ENCODE results near the gene LCE3E.
"Not testable (repeated sequence)": the region's sequence is repeated elsewhere in the genome, so short reads cannot be mapped to it uniquely, and the experiment has no call there.

The LCE3E gene, protein sequence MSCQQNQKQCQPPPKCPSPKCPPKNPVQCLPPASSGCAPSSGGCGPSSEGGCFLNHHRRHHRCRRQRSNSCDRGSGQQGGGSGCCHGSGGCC

DNA sequence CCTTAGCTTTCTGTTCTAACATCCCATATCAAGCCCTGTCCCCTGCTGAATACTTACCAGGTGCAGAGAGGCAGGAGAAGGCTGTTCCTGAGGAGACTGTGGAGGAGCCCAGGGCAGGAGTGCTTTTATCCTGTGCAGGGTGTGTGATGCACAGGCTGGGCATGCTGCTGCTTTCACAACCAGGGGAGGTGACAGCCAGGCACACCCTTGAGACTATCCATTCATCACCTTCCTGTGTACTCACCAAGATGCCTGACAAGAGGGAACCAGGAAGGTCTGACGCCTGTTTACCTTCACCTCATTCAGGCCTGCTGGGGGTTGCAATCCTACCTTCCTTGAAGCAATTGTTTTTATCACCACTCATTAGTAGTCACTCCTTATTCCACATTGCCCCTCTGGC lies at the start of gene LCE3E:
LCE3E (minus strand) TSS at position 100 of the 400 bp plus-strand sequence. CDS start 572 bp downstream, outside the sequence.
- DNase-seq (ENCODE audit: low read depth): no peak

DNA sequence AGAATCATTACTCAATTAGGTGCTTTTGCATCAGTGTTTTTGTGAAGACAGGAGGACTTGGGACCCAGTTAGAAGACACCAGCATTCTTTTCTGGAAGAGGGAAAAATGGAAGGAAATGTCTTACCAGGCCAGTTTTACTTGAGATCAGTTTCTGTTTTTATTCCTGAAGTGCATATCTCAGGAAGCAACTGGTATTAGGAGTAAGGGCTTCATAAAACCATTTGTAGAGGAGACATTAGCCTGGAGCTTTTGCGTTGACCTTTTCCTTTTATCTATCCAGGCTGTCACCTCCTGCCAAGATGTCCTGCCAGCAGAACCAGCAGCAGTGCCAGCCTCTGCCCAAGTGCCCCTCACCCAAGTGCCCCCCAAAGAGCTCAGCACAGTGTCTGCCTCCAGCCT lies 46.9 kb upstream of the LCE3E start, which contains the start of gene LCE3B:
LCE3B (plus strand) TSS at position 301 of the 400 bp plus-strand sequence; CDS start at position 301, 0 bp downstream.
- DNase-seq (ENCODE audit: low read depth): no peak

GRCh38 chr1:152599934-152600333 lies 33.4 kb upstream of the LCE3E start, which contains the start of gene LCE3C:
TSS of gene LCE3C (plus strand) at chr1:152600234. CDS start at chr1:152600732, 498 bp downstream.
- no peak for DNase-seq (ENCODE audit: low read depth)

DNA sequence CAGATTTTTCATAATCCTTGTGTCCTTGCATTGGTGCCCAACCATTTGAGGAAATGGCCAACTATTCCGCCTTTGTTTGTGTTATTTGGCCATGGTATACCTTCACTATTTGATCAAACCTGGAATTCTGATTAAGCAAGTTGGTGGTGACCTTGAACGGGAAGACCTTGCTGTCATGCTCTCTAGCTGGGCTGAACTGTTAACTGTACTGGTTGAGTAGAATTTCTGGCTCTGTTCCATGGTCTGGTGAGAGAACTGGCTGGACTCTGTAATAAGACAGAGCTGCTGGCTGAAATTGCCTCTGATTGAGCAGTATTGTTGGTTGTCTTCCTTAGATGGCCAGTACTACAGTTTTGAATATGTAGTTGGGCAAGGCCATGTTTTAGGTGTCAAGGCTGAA lies 30.4 kb upstream of the LCE3E start:
- no peak for DNase-seq (ENCODE audit: low read depth)

- DNase-seq (ENCODE audit: low read depth): no peak
These were observed 19.0 kb upstream of the LCE3E start for GRCh38 chr1:152585586-152585985.

- DNase-seq (ENCODE audit: low read depth): no peak
These were observed 16.1 kb upstream of the LCE3E start for GRCh38 chr1:152582647-152583046.

DNA sequence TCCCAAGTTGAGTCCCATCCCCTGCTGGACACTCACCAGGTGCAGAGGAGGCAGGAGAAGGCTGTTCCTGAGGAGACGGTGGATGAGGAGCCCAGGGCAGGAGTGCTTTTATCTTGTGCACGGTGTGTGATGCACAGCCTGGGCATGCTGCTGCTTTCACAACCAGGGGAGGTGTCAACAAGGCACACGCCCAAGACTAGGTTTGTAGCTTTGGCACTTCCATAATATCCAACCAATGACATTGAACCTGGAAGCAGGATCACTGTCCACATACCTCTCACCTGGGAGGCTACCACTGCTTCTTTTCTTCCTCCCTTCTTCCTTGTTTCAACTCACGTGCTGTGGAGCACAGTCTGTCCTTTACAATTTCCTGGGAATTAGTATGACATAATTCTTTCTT lies 13.9 kb upstream of the LCE3E start, which contains the start of gene LCE3D:
LCE3D (minus strand) TSS at position 84 of the 400 bp plus-strand sequence. CDS start 580 bp downstream, outside the sequence.
- no peak for DNase-seq (ENCODE audit: low read depth)

DNA sequence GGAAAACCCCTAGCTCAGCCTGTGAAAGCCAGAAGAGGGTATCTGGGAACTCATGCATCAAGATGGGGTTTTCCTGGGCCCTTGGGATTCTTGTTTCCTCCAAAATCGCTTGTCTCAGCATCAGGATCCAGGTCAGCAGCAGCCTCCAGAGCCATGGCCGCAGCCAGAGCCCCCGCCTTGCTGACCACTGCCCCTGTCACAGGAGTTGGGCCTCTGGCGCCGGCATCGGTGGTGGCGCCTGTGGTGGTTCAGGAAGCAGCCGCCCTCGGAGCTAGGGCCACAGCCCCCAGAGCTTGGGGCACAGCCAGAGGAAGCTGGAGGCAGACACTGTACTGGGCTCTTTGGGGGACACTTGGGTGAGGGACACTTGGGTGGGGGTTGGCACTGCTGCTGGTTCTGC lies 12.9 kb upstream of the LCE3E start:
- not testable (repeated sequence) for DNase-seq (ENCODE audit: low read depth)

DNA sequence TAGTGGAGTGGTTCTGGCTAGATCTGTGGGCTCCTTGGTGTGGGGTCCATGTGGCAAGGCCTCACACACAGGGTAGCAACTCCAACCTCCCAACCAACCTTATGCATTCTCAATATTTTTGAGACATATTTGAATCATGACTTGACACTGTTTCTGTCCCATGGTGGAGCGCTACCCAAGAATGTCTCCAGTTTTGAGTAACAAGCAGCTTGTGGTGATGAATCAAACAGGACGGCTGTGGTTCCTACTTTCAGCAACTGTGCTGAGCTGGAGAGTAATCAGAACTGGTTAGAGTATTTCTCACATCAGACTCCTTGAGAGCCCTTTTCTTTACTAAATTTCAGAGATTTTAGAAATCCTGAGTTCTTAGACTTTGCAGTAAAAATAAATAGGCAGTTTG lies 10.6 kb upstream of the LCE3E start:
- DNase-seq (ENCODE audit: low read depth): no peak

- DNase-seq (ENCODE audit: low read depth): no peak
These were observed 905 bp downstream of the LCE3E start for GRCh38 chr1:152565535-152566215.

GRCh38 chr1:152565115-152565514 lies 1.5 kb downstream of the LCE3E start:
- no peak for DNase-seq (ENCODE audit: low read depth)

DNA sequence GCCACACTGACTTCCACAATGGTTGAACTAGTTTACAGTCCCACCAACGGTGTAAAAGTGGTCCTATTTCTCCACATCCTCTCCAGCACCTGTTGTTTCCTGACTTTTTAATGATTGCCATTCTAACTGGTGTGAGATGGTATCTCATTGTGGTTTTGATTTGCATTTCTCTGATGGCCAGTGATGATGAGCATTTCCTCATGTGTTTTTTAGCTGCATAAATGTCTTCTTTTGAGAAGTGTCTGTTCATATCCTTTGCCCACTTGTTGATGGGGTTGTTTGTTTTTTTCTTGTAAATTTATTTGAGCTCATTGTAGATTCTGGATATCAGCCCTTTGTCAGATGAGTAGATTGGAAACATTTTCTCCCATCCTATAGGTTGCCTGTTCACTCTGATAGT lies 18.2 kb downstream of the LCE3E start:
- DNase-seq (ENCODE audit: low read depth): not testable (repeated sequence)

DNA sequence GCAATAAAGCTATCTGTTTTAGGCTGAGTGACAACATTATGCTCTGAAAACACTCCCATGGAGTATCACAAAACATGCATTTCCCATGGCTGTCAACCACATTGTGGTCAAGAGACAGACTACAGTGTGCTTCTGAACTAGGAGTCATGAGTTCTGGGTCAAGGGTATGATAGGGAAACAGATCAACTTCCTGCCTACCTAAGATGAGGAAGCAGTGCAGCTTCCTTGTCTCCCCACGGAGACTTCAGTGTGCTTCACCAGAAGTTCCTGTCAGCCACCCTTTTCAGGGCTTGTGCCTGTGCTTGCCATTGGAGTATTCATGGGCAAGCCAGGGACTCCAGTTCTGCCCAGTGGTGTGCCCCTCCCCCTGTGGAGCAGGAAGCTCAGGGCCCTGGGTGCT lies 19.9 kb downstream of the LCE3E start:
- no peak for DNase-seq (ENCODE audit: low read depth)

GRCh38 chr1:152543820-152544219 lies 22.8 kb downstream of the LCE3E start:
- no peak for DNase-seq (ENCODE audit: low read depth)

- DNase-seq (ENCODE audit: low read depth): no peak
These were observed 26.7 kb downstream of the LCE3E start for GRCh38 chr1:152539901-152540300.

DNA sequence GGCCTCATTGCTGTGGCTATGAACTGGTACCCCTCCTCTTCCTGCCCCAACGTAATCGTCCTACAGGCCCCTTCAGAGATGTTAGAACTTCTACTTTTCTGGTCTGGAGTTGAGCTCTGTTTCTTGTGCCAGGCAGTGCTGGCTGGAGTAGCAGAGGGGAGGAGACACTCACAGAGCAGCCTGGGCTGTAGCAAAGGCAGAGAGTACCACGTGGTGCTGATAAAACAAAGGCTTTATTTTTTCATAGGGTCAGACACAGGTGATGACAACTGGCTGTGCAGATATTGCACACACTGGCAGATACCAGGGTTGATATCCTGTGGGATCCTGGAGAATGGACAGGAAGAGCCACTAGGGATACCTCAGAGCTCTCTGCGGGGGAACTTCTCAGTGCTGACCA lies 29.1 kb downstream of the LCE3E start:
- DNase-seq (ENCODE audit: low read depth): no peak

GRCh38 chr1:152535774-152536173 lies 30.8 kb downstream of the LCE3E start:
- no peak for DNase-seq (ENCODE audit: low read depth)

DNA sequence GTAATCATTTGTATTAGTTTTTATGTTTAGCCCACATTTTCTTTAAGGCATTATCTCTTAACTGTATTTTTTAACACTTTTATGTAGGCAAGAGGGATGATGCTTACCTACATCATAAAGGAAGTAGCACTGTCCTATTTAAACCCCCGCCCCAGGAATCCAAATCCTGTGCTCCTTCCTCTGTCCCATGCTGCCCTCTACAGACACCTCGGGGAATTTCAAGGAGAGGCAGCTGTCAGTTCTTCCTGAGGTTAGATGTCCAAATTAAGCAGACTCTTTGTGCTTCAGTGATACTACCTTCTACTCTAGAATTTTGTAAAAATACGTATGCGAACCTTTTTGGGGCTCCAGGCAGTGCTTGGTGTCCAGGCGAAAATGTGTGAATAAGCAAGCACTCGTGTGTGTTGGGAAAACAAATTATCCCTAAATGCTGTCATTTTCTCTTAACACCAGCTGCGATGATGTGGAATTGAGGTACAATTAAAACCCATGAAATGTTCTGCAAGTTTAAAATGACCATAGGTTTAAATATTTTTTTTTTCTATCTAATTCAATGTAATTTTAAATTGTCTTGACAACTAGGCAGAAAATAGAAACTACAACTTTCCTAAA lies 33.1 kb downstream of the LCE3E start:
- DNase-seq (ENCODE audit: low read depth): no peak

DNA sequence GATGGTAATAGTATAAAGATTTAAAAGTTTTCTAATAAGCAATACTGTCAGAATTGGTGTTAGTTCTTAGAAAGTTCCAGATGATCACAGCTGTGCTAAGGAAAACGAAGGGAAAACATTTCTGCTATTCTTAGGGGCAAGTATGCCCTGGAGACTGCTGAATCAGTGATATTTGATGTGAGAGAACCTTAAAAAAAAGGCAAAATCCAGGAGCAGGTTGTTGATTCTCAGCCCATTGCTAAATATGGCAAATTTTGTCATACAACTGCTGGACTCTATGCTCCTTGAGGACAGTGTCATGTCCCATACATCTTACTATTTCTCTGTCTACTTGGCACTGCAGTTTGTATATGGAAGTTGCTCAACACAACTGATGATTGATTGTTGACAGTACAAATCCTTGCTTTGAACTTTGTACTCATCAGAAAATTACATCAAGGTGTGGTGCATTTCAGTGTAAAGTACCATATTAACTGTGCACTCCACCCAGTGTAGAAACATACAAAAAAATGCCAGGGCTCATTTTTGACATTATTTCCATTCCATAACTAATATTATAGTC lies 41.4 kb downstream of the LCE3E start:
- no peak for DNase-seq (ENCODE audit: low read depth)

DNA sequence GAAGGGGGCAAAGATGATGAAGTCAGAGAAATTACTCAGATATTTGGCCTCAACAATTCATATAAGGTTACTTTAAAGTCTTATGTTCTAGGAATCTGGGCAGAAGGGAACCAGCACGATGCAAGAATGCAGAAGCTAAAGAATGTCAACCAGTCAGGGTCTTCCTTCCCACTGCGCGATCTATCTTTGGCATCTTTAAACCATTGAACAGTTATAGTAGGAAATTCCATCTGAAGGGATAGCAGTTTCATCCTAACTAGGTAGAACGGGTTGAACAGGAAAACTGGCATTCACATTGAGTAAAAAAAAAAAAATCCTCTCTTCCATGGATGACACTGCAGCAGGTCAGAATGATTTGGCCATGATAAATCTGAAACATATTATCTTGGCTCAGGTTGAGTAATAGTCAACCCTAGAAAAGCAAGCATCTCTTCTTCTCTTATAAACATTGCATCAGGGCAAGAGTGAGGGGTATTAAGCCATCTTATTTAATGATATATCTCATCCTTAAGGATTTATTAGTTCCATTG lies 46.0 kb downstream of the LCE3E start:
- DNase-seq (ENCODE audit: low read depth): no peak

DNA sequence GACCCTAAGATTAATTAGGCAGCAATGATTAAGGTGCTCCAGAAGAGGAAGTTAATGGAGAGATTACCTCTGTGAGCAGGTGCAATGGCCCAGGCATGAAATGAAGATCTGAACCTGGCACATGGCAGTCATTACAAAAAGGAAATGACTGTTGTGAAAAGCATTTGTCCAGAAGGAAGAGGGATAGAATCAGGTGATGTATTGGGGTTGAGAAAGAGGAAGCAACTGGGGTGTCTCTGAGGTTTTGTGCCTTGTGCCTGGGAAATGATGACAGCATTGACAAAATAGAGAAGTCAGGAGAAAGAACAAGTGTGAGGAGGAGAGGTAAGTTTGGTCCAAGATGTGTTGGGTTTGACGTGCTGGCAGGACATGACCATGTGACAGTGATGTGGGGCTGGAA lies 46.7 kb downstream of the LCE3E start:
- no peak for DNase-seq (ENCODE audit: low read depth)

GRCh38 chr1:152517237-152517811 lies 49.3 kb downstream of the LCE3E start:
- DNase-seq (ENCODE audit: low read depth): no peak

Data from T-helper 22 cell (primary cell).